ENCODE measurements around the gene AQP10.
"Not testable (repeated sequence)": the region's sequence is repeated elsewhere in the genome, so short reads cannot be mapped to it uniquely, and the experiment has no call there.

Gene AQP10

GRCh38 chr1:154353966-154354365 lies 33.1 kb downstream of the AQP10 start:
- TF ChIP-seq, protein P1, sequence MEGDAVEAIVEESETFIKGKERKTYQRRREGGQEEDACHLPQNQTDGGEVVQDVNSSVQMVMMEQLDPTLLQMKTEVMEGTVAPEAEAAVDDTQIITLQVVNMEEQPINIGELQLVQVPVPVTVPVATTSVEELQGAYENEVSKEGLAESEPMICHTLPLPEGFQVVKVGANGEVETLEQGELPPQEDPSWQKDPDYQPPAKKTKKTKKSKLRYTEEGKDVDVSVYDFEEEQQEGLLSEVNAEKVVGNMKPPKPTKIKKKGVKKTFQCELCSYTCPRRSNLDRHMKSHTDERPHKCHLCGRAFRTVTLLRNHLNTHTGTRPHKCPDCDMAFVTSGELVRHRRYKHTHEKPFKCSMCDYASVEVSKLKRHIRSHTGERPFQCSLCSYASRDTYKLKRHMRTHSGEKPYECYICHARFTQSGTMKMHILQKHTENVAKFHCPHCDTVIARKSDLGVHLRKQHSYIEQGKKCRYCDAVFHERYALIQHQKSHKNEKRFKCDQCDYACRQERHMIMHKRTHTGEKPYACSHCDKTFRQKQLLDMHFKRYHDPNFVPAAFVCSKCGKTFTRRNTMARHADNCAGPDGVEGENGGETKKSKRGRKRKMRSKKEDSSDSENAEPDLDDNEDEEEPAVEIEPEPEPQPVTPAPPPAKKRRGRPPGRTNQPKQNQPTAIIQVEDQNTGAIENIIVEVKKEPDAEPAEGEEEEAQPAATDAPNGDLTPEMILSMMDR (IDR thresholded peaks at IDR 0.05; ENCODE audit: low read depth, low read length) = no peak
- H3K4me3 ChIP-seq (replicated peaks in 1 of 2; ENCODE audit: low read depth in 2 of 2, low read length in 2 of 2) = no peak overlapping the region
- DNase-seq (ENCODE audit: low read depth in 2 of 2) = no peak

- no peak overlapping the region for H3K4me3 ChIP-seq (replicated peaks in 1 of 2; ENCODE audit: low read depth in 2 of 2, low read length in 2 of 2)
- TF ChIP-seq, protein P1 (IDR thresholded peaks at IDR 0.05; ENCODE audit: low read depth, low read length) = no peak
- DNase-seq (ENCODE audit: low read depth in 2 of 2) = no peak
Observed at GRCh38 chr1:154358519-154358918, 37.6 kb downstream of the AQP10 start.

GRCh38 chr1:154360288-154360687 lies 39.4 kb downstream of the AQP10 start:
- TF ChIP-seq, protein P1 (IDR thresholded peaks at IDR 0.05; ENCODE audit: low read depth, low read length) = no peak
- no peak for DNase-seq (ENCODE audit: low read depth in 2 of 2)
- no peak overlapping the region for H3K4me3 ChIP-seq (replicated peaks in 1 of 2; ENCODE audit: low read depth in 2 of 2, low read length in 2 of 2)

DNA sequence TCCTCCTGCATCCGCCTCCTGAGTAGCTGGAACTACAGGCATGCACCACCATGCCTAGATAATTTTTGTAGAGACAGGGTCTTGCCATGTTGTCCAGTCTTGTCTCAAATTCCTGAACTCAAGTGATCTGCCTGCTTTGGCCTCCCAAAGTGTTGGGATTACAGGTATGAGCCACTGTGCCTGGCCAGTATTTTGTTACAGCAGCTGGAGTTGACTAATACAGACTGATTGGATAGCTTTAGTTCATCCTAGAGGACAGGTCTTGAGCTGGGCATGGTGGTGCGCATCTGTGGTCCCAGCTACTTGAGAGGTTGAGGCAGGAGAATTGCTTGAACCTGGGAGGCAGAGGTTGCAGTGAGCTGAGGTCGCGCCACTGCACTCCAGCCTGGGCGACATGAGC lies 40.0 kb downstream of the AQP10 start:
- not testable (repeated sequence) for DNase-seq (ENCODE audit: low read depth in 2 of 2); H3K4me3 ChIP-seq (replicated peaks in 1 of 2; ENCODE audit: low read depth in 2 of 2, low read length in 2 of 2)

DNA sequence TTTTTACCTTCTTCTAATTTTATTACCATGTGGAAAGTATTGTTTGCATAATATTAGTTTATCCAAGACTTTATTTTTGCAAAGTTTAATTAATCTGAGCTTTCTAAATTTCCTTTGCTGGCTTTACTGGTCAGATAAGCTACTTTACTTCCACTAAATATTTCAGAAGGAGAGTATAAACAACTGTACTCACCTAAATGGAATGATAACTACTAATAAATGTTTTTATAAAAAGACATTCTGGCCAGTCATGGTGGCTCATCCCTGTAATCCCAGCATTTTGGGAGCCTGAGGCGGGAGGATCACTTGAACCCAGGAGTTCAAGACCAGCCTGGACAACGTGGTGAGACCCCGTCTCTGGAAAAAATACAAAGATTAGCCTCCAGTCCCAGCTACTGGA lies 40.5 kb downstream of the AQP10 start:
- TF ChIP-seq, protein P1 (IDR thresholded peaks at IDR 0.05; ENCODE audit: low read depth, low read length) = no peak
- DNase-seq (ENCODE audit: low read depth in 2 of 2) = no peak
- H3K4me3 ChIP-seq (replicated peaks in 1 of 2; ENCODE audit: low read depth in 2 of 2, low read length in 2 of 2) = no peak overlapping the region

DNA sequence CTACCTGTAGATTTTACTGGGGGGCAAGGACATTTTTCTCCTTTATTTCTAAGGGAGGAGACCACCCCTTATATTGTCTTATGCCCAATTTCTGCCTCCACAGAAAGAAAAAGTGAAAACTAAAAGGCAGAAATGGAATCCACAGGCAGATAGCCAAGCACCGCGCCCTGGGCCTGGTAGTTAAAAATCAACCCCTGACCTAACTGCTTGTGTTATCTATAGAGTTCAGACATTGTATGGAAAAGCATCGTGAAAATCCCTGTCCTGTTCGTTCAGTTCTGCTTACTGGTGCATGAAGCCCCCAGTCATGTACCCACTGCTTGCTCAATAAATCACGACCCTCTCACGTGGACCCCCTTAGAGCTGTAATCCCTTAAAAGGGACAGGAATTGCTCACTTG lies 50.5 kb downstream of the AQP10 start:
- no peak for DNase-seq (ENCODE audit: low read depth in 2 of 2)
- TF ChIP-seq, protein P1 (IDR thresholded peaks at IDR 0.05; ENCODE audit: low read depth, low read length) = no peak
- H3K4me3 ChIP-seq (replicated peaks in 1 of 2; ENCODE audit: low read depth in 2 of 2, low read length in 2 of 2) = no peak overlapping the region

GRCh38 chr1:154373777-154374357 lies 53.0 kb downstream of the AQP10 start:
- not testable (repeated sequence) for DNase-seq (ENCODE audit: low read depth in 2 of 2); H3K4me3 ChIP-seq (replicated peaks in 1 of 2; ENCODE audit: low read depth in 2 of 2, low read length in 2 of 2)
